Parathyroid adenoma (tissue), 2 donors: ENCODE results near the gene UBN1.

Source experiments
- H2AFZ ChIP-seq: fragments of 300-600 bp; sonication (generic); one replicate; pipeline ENCODE4 v1.7.0; 2017; ENCODE audit warnings: antibody characterized with exemption, mild to moderate bottlenecking
- H3K27ac ChIP-seq: fragments of 300-600 bp; sonication (generic); one replicate; pipeline ENCODE4 v1.7.0; 2017
- H3K27me3 ChIP-seq: fragments of 300-600 bp; sonication (generic); one replicate; pipeline ENCODE4 v1.7.0; 2017; ENCODE audit warnings: low read length; ENCODE audit not compliant: control insufficient read depth, insufficient read depth
- H3K36me3 ChIP-seq: fragments of 300-600 bp; sonication (generic); one replicate; pipeline ENCODE4 v1.7.0; 2017; ENCODE audit warnings: low read length; ENCODE audit not compliant: control insufficient read depth, insufficient read depth
- H3K4me1 ChIP-seq: fragments of 300-600 bp; sonication (generic); one replicate; pipeline ENCODE4 v1.7.0; 2017; ENCODE audit warnings: control low read depth
- H3K4me2 ChIP-seq: fragments of 300-600 bp; sonication (generic); one replicate; pipeline ENCODE4 v1.7.0; 2017; ENCODE audit warnings: low read length
- H3K4me3 ChIP-seq: fragments of 300-600 bp; sonication (generic); one replicate; pipeline ENCODE4 v1.7.0; 2017; ENCODE audit warnings: low read depth, low read length
- H3K79me2 ChIP-seq: fragments of 300-600 bp; sonication (generic); one replicate; pipeline ENCODE4 v1.7.0; 2017; ENCODE audit warnings: control low read depth
- H3K9ac ChIP-seq: fragments of 300-600 bp; sonication (generic); one replicate; pipeline ENCODE4 v1.7.0; 2017; ENCODE audit warnings: mild to moderate bottlenecking
- H3K9me3 ChIP-seq: fragments of 300-600 bp; sonication (generic); one replicate; pipeline ENCODE4 v1.7.0; 2017; ENCODE audit warnings: low read length; ENCODE audit not compliant: control insufficient read depth
- TF ChIP-seq, protein P1 (sequence below): fragments of 300-600 bp; sonication (generic); IDR thresholded peaks from one replicate; pipeline ENCODE4 v1.7.0; 2017; ENCODE audit warnings: antibody characterized with exemption, mild to moderate bottlenecking
- donor health status: primary hyperparathyroidism.

UBN1 gene

GRCh38 chr16:4869147-4869805 lies 22.0 kb downstream of the UBN1 start:
- Histone ChIP-seq H3K4me1 (no peaks in the 10 kb centered on the region), H3K79me2 (peaks cover 16% of the 10 kb centered on the region)
- TF ChIP-seq, protein P1, sequence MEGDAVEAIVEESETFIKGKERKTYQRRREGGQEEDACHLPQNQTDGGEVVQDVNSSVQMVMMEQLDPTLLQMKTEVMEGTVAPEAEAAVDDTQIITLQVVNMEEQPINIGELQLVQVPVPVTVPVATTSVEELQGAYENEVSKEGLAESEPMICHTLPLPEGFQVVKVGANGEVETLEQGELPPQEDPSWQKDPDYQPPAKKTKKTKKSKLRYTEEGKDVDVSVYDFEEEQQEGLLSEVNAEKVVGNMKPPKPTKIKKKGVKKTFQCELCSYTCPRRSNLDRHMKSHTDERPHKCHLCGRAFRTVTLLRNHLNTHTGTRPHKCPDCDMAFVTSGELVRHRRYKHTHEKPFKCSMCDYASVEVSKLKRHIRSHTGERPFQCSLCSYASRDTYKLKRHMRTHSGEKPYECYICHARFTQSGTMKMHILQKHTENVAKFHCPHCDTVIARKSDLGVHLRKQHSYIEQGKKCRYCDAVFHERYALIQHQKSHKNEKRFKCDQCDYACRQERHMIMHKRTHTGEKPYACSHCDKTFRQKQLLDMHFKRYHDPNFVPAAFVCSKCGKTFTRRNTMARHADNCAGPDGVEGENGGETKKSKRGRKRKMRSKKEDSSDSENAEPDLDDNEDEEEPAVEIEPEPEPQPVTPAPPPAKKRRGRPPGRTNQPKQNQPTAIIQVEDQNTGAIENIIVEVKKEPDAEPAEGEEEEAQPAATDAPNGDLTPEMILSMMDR: no peak

GRCh38 chr16:4870138-4870671 lies 22.9 kb downstream of the UBN1 start:
- TF ChIP-seq, protein P1: no peak
- Histone ChIP-seq H3K79me2 (peaks cover 12% of the 10 kb centered on the region), H3K27me3 (no peaks in the 10 kb centered on the region), H3K36me3 (no peaks in the 10 kb centered on the region), H3K9me3 (no peaks in the 10 kb centered on the region), H3K27ac (no peak overlapping the region), H3K4me3 (no peak overlapping the region), H3K9ac (no peak overlapping the region), H3K4me1 (no peaks in the 10 kb centered on the region), H3K4me2 (no peak overlapping the region), H2AFZ (no peak overlapping the region)

More at GRCh38 chr16:4869147-4869805, 22.0 kb downstream of the UBN1 start:
- H3K9ac ChIP-seq: no peak overlapping the region
- H3K9me3 ChIP-seq: no peaks in the 10 kb centered on the region
- H3K4me3 ChIP-seq: no peak overlapping the region
- no peak overlapping the region for H3K27ac ChIP-seq
- no peaks in the 10 kb centered on the region for H3K27me3 ChIP-seq
- H3K36me3 ChIP-seq: no peaks in the 10 kb centered on the region
- H3K4me2 ChIP-seq: no peak overlapping the region
- H2AFZ ChIP-seq: no peak overlapping the region

GRCh38 chr16:4871071-4871470 lies 23.8 kb downstream of the UBN1 start:
- Histone ChIP-seq H3K9ac (no peak overlapping the region), H3K79me2 (peaks cover 8% of the 10 kb centered on the region), H3K4me3 (no peak overlapping the region), H3K27me3 (no peaks in the 10 kb centered on the region), H3K27ac (no peak overlapping the region), H2AFZ (no peak overlapping the region), H3K4me2 (no peak overlapping the region), H3K9me3 (no peaks in the 10 kb centered on the region), H3K4me1 (no peaks in the 10 kb centered on the region), H3K36me3 (no peaks in the 10 kb centered on the region)
- TF ChIP-seq, protein P1: no peak

GRCh38 chr16:4873091-4873490 lies 25.8 kb downstream of the UBN1 start:
- Histone ChIP-seq H3K9me3 (no peaks in the 10 kb centered on the region), H2AFZ (no peak overlapping the region), H3K4me1 (no peaks in the 10 kb centered on the region), H3K36me3 (no peaks in the 10 kb centered on the region), H3K9ac (no peak overlapping the region), H3K27ac (no peak overlapping the region), H3K79me2 (no peaks in the 10 kb centered on the region), H3K27me3 (no peaks in the 10 kb centered on the region), H3K4me2 (no peak overlapping the region), H3K4me3 (no peak overlapping the region)
- TF ChIP-seq, protein P1: no peak

- Histone ChIP-seq H3K9me3 (no peaks in the 10 kb centered on the region), H3K36me3 (no peaks in the 10 kb centered on the region), H2AFZ (no peak overlapping the region), H3K27ac (no peak overlapping the region), H3K4me3 (no peak overlapping the region), H3K9ac (no peak overlapping the region), H3K4me2 (no peak overlapping the region), H3K4me1 (no peaks in the 10 kb centered on the region), H3K27me3 (no peaks in the 10 kb centered on the region), H3K79me2 (no peaks in the 10 kb centered on the region)
- TF ChIP-seq, protein P1: no peak
Measured at GRCh38 chr16:4874666-4875065, 27.4 kb downstream of the UBN1 start.
